Liver (tissue), 9 donors: Measurements from ENCODE around the gene CFL1. TPM values are rescaled to one million over a fixed set of nuclear protein-coding genes. Genes with fewer than 3 reads are reported as not detected.
A peak's percentile ranks its signal among the peaks of the same experiment; 100 is the strongest.

Experiments
- DNase-seq: peaks from one replicate; pipeline ENCODE4 v3.0.0-alpha.2; 2017; ENCODE audit warnings: low spot score
- H3K27ac ChIP-seq, 2 donors: one replicate each; pipeline ENCODE4 v1.7.0; 2013; ENCODE audit warnings: inconsistent platforms in 2 of 2, low read length in 2 of 2, control low read depth in 1 of 2, low read depth in 1 of 2, mild to moderate bottlenecking in 1 of 2
- H3K27me3 ChIP-seq, 4 donors: one replicate each; pipeline versions ENCODE4 v1.6.1 to v1.7.0; 2013; ENCODE audit warnings: low read length in 3 of 4, inconsistent platforms in 1 of 4, mild to moderate bottlenecking in 1 of 4, moderate library complexity in 1 of 4; ENCODE audit not compliant: control insufficient read depth in 4 of 4, insufficient read depth in 4 of 4
- H3K36me3 ChIP-seq, 4 donors: one replicate each; pipeline versions ENCODE4 v1.6.1 to v1.7.0; 2013; ENCODE audit warnings: low read length in 3 of 4, mild to moderate bottlenecking in 3 of 4, low read depth in 1 of 4, moderate library complexity in 1 of 4; ENCODE audit not compliant: control insufficient read depth in 4 of 4, insufficient read depth in 3 of 4
- H3K4me1 ChIP-seq, 4 donors: one replicate each; pipeline versions ENCODE4 v1.6.1 to v1.7.0; 2013; ENCODE audit warnings: low read length in 3 of 4, mild to moderate bottlenecking in 3 of 4, moderate library complexity in 1 of 4; ENCODE audit not compliant: control insufficient read depth in 4 of 4, insufficient read depth in 4 of 4
- H3K4me3 ChIP-seq, 3 donors: one replicate each; pipeline versions ENCODE4 v1.6.1 to v1.7.0; 2013; ENCODE audit warnings: low read length in 3 of 3, control low read depth in 1 of 3, low read depth in 1 of 3, mild to moderate bottlenecking in 1 of 3
- H3K9ac ChIP-seq, 2 donors: one replicate each; pipeline ENCODE4 v1.7.0; 2013; ENCODE audit warnings: low read length in 2 of 2, mild to moderate bottlenecking in 2 of 2, moderate library complexity in 2 of 2, control low read depth in 1 of 2, low read depth in 1 of 2
- H3K9me3 ChIP-seq, 4 donors: one replicate each; pipeline versions ENCODE4 v1.6.1 to v1.7.0; 2013; ENCODE audit warnings: low read length in 3 of 4; ENCODE audit not compliant: control insufficient read depth in 4 of 4
- EGR1 ChIP-seq, 2 donors: IDR thresholded peaks; 2 replicates each; pipeline ENCODE4 v1.6.1; 2016 to 2018; ENCODE audit warnings: antibody characterized with exemption in 2 of 2, low read depth in 2 of 2
- FOXA1 ChIP-seq: IDR thresholded peaks from 2 replicates; pipeline ENCODE4 v1.6.1; 2016; ENCODE audit warnings: antibody characterized with exemption
- FOXA2 ChIP-seq: IDR thresholded peaks from 2 replicates; pipeline ENCODE4 v1.6.1; 2016; ENCODE audit warnings: antibody characterized with exemption
- GABPA ChIP-seq, 2 donors: IDR thresholded peaks in 1 of 2; conservative IDR thresholded peaks in 1 of 2; 2 replicates each; pipeline ENCODE4 v1.6.1; 2016; ENCODE audit warnings: antibody characterized with exemption in 2 of 2, mild to moderate bottlenecking in 1 of 2, moderate library complexity in 1 of 2
- HNF4A ChIP-seq, 2 donors: conservative IDR thresholded peaks; 2 replicates each; pipeline ENCODE4 v1.6.1; 2016; ENCODE audit warnings: antibody characterized with exemption in 2 of 2, mild to moderate bottlenecking in 2 of 2
- HNF4G ChIP-seq: IDR thresholded peaks from 2 replicates; pipeline ENCODE4 v1.6.1; 2016; ENCODE audit warnings: antibody characterized with exemption
- JUND ChIP-seq, 2 donors: IDR thresholded peaks; 2 replicates each; pipeline ENCODE4 v1.6.1; 2016; ENCODE audit warnings: antibody characterized with exemption in 2 of 2
- NR2F2 ChIP-seq: IDR thresholded peaks from 2 replicates; pipeline ENCODE4 v1.6.1; 2016; ENCODE audit warnings: antibody characterized with exemption
- RAD21 ChIP-seq, 2 donors: IDR thresholded peaks; 2 replicates each; pipeline ENCODE4 v1.6.1; 2016; ENCODE audit warnings: antibody characterized with exemption in 2 of 2, mild to moderate bottlenecking in 2 of 2
- RXRA ChIP-seq, 2 donors: IDR thresholded peaks; 2 replicates each; pipeline ENCODE4 v1.6.1; 2017 to 2018; ENCODE audit warnings: antibody characterized with exemption in 2 of 2, mild to moderate bottlenecking in 1 of 2
- SP1 ChIP-seq: IDR thresholded peaks from 2 replicates; pipeline ENCODE4 v1.6.1; 2018; ENCODE audit warnings: antibody characterized with exemption, mild to moderate bottlenecking
- TAF1 ChIP-seq: conservative IDR thresholded peaks from 2 replicates; pipeline ENCODE4 v1.6.1; 2016; ENCODE audit warnings: antibody characterized with exemption, mild to moderate bottlenecking
- YY1 ChIP-seq: IDR thresholded peaks from 2 replicates; pipeline ENCODE4 v1.6.1; 2016; ENCODE audit warnings: antibody characterized with exemption, mild to moderate bottlenecking
- WGBS: extraction: QIAGEN DNeasy Blood & Tissue Kit; methylation state at CpG from one replicate; pipeline ENCODE4 v1.1.7; 2013; 5-methylcytosine and 5-hydroxymethylcytosine counted together
- polyA plus RNA-seq, 2 donors: library from polyadenylated mRNA; stranded (reverse) in 1 of 2; unstranded in 1 of 2; fragments of 200-250 nt in 1 of 2; fragments of >200 nt in 1 of 2; fragmentation: Nextera tagmentation in 1 of 2; extraction: Ambion mirVana in 1 of 2; gene quantifications; one replicate each; pipeline versions ENCODE4 v1.2.1 to v1.2.3, GENCODE V29; 2013 to 2015
- total RNA-seq, 2 donors: library from RNA; depleted of rRNA; stranded (reverse); fragments of >200 nt; gene quantifications; one replicate each; pipeline ENCODE4 v1.2.3, GENCODE V29; 2014
- TF ChIP-seq, protein P1 (sequence below): IDR thresholded peaks from 2 replicates; pipeline ENCODE4 v1.6.1; 2016; ENCODE audit warnings: antibody characterized with exemption
- TF ChIP-seq, protein P2 (sequence below): IDR thresholded peaks from 2 replicates; pipeline ENCODE4 v1.6.1; 2016; ENCODE audit warnings: antibody characterized with exemption
- TF ChIP-seq, protein P3 (sequence below): IDR thresholded peaks from 2 replicates; pipeline ENCODE4 v1.6.1; 2016; ENCODE audit warnings: antibody characterized with exemption
- TF ChIP-seq, protein P4 (sequence below): IDR thresholded peaks from 2 replicates; pipeline ENCODE4 v1.6.1; 2016; ENCODE audit warnings: antibody characterized with exemption, mild to moderate bottlenecking
- TF ChIP-seq, protein P5 (sequence below): fragments of 150-350 bp; IDR thresholded peaks from 2 replicates; pipeline ENCODE4 v1.5.1; 2017; ENCODE audit warnings: improper control_type of control experiment, low read depth, low read length; ENCODE audit not compliant: missing input control
- donor health status: healthy.
- donor health status: healthy.
- donor health status: healthy.
- donor health status: healthy.
- donor health status: healthy.

Gene CFL1
- total and polyA plus RNA-seq, 4 donors = 184 to 498 (median 282) TPM

DNA sequence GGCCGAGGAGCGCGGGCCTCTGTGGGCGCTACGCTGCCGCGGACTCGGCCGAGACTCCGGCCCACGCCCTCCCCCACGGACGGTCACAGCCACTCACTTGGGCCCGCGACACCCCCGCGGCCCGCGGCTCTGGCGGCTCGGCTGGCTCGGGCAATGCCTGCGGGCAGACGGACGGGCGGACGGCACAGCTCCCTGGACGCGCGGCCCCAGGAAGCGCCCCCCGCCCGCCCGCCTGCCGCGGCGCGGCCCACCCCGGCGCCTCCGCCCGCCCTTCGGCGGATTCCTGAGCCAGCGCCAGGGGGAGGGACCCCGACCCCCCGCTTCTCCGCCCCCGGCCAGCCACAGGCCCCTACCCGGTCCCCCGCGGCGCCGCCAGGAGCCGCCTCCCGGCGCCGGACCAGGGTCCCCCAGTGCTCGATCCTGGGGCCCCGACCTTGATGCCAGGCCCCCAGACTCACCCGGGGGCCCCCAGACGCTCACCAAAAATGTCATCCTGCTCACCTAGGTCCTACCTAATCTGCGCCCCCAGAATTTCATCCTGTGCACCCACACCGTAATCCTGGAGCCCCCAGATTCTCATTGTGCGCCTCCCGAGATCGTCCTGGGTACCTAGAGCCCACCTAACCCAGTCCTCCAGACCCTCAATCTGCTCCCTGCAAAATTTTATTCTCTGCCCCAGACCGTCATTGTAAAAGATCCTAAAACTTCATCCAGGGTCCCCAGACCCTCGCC is 14.8 kb upstream of the CFL1 start, which contains the start of gene EFEMP2:
TSS of gene EFEMP2 (minus strand) at position 215 of the 732 bp plus-strand sequence. CDS start 446 bp downstream, outside the sequence.
- H3K36me3 ChIP-seq = no peaks in the 10 kb centered on the region
- WGBS = 6% methylated on average over 69 of the region's 69 CpGs
- H3K9me3 ChIP-seq = no peaks in the 10 kb centered on the region
- H3K27me3 ChIP-seq = no peaks in the 10 kb centered on the region
- peak within 1 kb of the TSS; percentile 55 to 61 for H3K27ac ChIP-seq
- peak within 1 kb of the TSS; percentile 4 to 41 (median 41) for H3K4me3 ChIP-seq
- TF ChIP-seq SP1 = no peak
- TF ChIP-seq, protein P1, sequence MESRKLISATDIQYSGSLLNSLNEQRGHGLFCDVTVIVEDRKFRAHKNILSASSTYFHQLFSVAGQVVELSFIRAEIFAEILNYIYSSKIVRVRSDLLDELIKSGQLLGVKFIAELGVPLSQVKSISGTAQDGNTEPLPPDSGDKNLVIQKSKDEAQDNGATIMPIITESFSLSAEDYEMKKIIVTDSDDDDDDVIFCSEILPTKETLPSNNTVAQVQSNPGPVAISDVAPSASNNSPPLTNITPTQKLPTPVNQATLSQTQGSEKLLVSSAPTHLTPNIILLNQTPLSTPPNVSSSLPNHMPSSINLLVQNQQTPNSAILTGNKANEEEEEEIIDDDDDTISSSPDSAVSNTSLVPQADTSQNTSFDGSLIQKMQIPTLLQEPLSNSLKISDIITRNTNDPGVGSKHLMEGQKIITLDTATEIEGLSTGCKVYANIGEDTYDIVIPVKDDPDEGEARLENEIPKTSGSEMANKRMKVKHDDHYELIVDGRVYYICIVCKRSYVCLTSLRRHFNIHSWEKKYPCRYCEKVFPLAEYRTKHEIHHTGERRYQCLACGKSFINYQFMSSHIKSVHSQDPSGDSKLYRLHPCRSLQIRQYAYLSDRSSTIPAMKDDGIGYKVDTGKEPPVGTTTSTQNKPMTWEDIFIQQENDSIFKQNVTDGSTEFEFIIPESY = no peak
- TF ChIP-seq HNF4A (conservative IDR thresholded peaks at IDR 0.05) = no peak
- no peak for TF ChIP-seq RXRA (IDR thresholded peaks at IDR 0.05)
- no peak for TF ChIP-seq JUND (IDR thresholded peaks at IDR 0.05)
- no peak for TF ChIP-seq GABPA (IDR thresholded peaks at IDR 0.05 in 1 of 2, conservative IDR thresholded peaks at IDR 0.05 in 1 of 2)
- no peak for TF ChIP-seq EGR1 (IDR thresholded peaks at IDR 0.05; ENCODE audit: low read depth in 2 of 2)
- TF ChIP-seq, protein P2, sequence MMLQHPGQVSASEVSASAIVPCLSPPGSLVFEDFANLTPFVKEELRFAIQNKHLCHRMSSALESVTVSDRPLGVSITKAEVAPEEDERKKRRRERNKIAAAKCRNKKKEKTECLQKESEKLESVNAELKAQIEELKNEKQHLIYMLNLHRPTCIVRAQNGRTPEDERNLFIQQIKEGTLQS = no peak
- TF ChIP-seq HNF4G = no peak
- TF ChIP-seq NR2F2 = no peak
- TF ChIP-seq, protein P3, sequence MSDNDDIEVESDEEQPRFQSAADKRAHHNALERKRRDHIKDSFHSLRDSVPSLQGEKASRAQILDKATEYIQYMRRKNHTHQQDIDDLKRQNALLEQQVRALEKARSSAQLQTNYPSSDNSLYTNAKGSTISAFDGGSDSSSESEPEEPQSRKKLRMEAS = no peak
- TF ChIP-seq FOXA2 = no peak
- TF ChIP-seq TAF1 = no peak
- TF ChIP-seq, protein P4, sequence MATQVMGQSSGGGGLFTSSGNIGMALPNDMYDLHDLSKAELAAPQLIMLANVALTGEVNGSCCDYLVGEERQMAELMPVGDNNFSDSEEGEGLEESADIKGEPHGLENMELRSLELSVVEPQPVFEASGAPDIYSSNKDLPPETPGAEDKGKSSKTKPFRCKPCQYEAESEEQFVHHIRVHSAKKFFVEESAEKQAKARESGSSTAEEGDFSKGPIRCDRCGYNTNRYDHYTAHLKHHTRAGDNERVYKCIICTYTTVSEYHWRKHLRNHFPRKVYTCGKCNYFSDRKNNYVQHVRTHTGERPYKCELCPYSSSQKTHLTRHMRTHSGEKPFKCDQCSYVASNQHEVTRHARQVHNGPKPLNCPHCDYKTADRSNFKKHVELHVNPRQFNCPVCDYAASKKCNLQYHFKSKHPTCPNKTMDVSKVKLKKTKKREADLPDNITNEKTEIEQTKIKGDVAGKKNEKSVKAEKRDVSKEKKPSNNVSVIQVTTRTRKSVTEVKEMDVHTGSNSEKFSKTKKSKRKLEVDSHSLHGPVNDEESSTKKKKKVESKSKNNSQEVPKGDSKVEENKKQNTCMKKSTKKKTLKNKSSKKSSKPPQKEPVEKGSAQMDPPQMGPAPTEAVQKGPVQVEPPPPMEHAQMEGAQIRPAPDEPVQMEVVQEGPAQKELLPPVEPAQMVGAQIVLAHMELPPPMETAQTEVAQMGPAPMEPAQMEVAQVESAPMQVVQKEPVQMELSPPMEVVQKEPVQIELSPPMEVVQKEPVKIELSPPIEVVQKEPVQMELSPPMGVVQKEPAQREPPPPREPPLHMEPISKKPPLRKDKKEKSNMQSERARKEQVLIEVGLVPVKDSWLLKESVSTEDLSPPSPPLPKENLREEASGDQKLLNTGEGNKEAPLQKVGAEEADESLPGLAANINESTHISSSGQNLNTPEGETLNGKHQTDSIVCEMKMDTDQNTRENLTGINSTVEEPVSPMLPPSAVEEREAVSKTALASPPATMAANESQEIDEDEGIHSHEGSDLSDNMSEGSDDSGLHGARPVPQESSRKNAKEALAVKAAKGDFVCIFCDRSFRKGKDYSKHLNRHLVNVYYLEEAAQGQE = no peak
- no peak for DNase-seq
- H3K4me1 ChIP-seq = peaks cover 0 to 20% (median 6%) of the 10 kb centered on the region in 4 donors
- H3K9ac ChIP-seq = peak within 1 kb of the TSS in 1 of 2 donors; percentile 56

DNA sequence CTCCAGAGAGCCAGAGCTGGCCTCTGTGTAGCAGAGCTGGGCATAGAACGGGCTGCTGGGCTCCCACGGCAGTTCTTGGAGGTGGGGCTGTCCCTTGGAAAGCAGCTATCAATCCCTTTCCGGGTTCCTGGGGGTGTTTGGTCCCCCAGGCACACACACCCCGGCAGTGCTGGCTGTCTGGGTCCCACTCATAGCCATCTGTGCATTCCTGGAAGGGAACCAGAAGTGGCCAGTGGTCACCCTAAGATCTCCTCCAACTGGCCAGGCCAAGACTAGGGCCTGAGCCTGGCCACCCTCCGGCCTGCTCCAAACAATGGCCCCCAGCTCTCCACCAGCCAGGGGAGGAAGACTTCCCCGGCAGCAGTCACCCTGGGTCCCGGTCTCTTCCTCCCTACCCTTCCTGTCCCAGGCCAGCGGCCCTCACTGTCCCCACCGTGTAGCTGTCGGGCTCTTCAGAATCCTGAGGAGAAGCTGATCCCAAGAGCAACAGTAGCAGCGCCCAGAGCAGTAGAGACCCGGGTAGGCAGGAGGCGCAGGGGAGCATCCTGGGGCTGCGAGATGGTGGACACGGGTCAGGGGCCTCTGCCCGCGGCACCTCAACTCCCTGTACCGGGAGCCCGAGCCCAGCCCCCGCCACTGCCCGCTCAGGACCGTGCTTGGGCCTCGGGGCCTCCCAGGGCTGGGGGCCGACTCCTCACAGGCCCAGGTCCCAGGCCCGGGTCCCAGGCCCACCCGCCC is 14.0 kb upstream of the CFL1 start:
- Histone ChIP-seq H3K27me3 (no peaks in the 10 kb centered on the region), H3K36me3 (peaks cover 0 to 4% (median 0%) of the 10 kb centered on the region in 4 donors), H3K4me3 (peak overlapping the region in 1 of 3 donors; percentile 41), H3K4me1 (peaks cover 0 to 20% (median 6%) of the 10 kb centered on the region in 4 donors), H3K9me3 (no peaks in the 10 kb centered on the region), H3K9ac (no peak overlapping the region), H3K27ac (peak overlapping the region; percentile 28 to 54)
- no peak for DNase-seq
- WGBS = 62% methylated on average over 26 of the region's 26 CpGs
- TF ChIP-seq YY1 (no peak), HNF4G (no peak), EGR1 (IDR thresholded peaks at IDR 0.05; ENCODE audit: low read depth in 2 of 2) (no peak), TAF1 (no peak), GABPA (IDR thresholded peaks at IDR 0.05 in 1 of 2, conservative IDR thresholded peaks at IDR 0.05 in 1 of 2) (no peak), JUND (IDR thresholded peaks at IDR 0.05) (no peak), RAD21 (IDR thresholded peaks at IDR 0.05) (no peak), FOXA1 (no peak), HNF4A (conservative IDR thresholded peaks at IDR 0.05) (no peak)
- TF ChIP-seq, protein P2 = no peak
- TF ChIP-seq, protein P1 = no peak
- TF ChIP-seq, protein P5, sequence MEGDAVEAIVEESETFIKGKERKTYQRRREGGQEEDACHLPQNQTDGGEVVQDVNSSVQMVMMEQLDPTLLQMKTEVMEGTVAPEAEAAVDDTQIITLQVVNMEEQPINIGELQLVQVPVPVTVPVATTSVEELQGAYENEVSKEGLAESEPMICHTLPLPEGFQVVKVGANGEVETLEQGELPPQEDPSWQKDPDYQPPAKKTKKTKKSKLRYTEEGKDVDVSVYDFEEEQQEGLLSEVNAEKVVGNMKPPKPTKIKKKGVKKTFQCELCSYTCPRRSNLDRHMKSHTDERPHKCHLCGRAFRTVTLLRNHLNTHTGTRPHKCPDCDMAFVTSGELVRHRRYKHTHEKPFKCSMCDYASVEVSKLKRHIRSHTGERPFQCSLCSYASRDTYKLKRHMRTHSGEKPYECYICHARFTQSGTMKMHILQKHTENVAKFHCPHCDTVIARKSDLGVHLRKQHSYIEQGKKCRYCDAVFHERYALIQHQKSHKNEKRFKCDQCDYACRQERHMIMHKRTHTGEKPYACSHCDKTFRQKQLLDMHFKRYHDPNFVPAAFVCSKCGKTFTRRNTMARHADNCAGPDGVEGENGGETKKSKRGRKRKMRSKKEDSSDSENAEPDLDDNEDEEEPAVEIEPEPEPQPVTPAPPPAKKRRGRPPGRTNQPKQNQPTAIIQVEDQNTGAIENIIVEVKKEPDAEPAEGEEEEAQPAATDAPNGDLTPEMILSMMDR = no peak
- TF ChIP-seq, protein P3 = no peak
